Right lobe of liver (tissue), 4 donors: Measurements from ENCODE around the gene GRID1.

Source experiments
- POLR2A ChIP-seq: fragments of 450-650 bp; IDR thresholded peaks from one replicate; pipeline ENCODE4 v1.6.1; 2017; ENCODE audit warnings: antibody characterized with exemption, mild to moderate bottlenecking
- TF ChIP-seq, protein P1 (sequence below), 4 donors: fragments of 200-600 bp in 3 of 4; fragments of 450-650 bp in 1 of 4; IDR thresholded peaks; one replicate each; pipeline versions ENCODE4 v1.5.1 to v1.8.0; 2016 to 2022; ENCODE audit warnings: antibody characterized with exemption in 4 of 4, mild to moderate bottlenecking in 2 of 4
- donor health status: DM: no; HTN: no; CAD: no.
- donor health status: DM: no; HTN: no; CAD: no.
- donor health status: DM: no; HTN: yes; CAD: no.

DNA sequence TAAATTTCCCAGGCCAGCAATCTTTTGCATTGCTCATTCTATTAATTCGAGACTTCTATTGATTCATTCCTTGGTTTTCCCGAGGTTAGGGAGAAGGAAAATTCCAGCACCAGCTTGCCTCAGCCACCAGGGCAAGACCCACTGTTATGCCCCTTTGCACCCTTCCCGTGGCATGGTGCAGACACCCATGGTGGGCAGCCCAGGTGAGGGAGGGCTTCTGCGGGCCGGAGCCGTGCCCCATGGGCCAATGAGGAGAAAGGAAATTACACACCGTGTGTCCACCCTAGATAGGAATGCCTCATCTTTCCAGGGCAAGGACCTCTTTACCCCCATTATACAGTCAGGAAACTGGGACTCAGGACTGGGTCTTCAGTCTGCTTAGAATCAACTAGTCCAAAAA is 4.5 kb upstream of the GRID1 start:
- TF ChIP-seq, protein P1, sequence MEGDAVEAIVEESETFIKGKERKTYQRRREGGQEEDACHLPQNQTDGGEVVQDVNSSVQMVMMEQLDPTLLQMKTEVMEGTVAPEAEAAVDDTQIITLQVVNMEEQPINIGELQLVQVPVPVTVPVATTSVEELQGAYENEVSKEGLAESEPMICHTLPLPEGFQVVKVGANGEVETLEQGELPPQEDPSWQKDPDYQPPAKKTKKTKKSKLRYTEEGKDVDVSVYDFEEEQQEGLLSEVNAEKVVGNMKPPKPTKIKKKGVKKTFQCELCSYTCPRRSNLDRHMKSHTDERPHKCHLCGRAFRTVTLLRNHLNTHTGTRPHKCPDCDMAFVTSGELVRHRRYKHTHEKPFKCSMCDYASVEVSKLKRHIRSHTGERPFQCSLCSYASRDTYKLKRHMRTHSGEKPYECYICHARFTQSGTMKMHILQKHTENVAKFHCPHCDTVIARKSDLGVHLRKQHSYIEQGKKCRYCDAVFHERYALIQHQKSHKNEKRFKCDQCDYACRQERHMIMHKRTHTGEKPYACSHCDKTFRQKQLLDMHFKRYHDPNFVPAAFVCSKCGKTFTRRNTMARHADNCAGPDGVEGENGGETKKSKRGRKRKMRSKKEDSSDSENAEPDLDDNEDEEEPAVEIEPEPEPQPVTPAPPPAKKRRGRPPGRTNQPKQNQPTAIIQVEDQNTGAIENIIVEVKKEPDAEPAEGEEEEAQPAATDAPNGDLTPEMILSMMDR (IDR thresholded peaks at IDR 0.05), result no peak
- no peak for TF ChIP-seq POLR2A
